H54 (cell line): Measurements from ENCODE around the gene EME1.
A peak's percentile ranks its signal among the peaks of the same experiment; 100 is the strongest.

ENCODE experiments used
- DNase-seq: peaks from one replicate; pipeline ENCODE4 v3.0.0; 2011; ENCODE audit warnings: low spot score, mixed read lengths; ENCODE audit not compliant: insufficient read length
- FAIRE-seq: peaks from 3 replicates; lab custom pipeline; 2011; peaks lifted over from hg19 to GRCh38; lab: Jason Lieb, UNC
- POLR2A ChIP-seq: IDR thresholded peaks from 2 replicates; pipeline ENCODE4 v1.6.1; 2011; ENCODE audit warnings: low read depth, mild to moderate bottlenecking, low read length

Gene EME1

DNA sequence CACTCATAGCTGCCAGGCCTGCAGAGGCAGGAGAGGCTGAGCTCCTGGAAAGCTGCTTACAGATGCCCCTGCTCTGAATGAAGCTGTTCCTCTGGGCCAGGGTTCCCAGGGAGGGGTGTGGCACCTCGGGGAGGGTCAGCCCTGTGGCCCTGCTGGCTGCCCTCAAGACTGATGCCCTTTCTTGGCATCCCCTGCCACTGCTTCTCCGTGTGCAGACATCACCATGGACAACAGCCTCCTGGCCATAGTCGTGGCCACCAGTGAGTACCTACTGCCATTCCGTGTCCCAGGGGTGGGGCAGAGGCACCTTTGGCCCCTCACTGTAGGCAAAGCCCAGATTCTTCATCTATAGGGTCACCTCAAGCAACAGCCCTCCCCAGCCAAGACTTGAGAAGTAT, 9.0 kb upstream of the EME1 start:
- FAIRE-seq (no peak), DNase-seq (no peak)
- no peak for TF ChIP-seq POLR2A

DNA sequence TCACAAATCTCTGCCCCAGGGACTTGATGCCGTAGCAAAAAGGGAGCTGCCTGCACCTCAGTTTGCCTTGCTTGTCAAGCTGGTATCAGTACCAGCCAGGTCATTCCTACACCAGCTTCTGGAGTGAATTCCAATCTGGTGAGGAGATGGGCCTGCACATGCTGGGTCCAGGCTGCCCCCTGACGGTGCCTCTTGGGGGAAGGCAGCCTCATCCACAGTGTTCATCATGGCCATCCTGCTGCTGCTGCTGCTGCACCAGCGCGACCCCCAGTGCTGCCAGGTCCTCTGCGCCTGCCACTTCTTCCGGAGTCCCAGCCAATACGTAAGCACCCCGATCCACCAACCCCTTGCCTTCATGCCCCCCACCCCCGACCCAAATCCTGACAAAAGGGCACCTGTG, 8.3 kb upstream of the EME1 start:
- peak; percentile 63 for DNase-seq
- no peak for TF ChIP-seq POLR2A
- FAIRE-seq: no peak

DNA sequence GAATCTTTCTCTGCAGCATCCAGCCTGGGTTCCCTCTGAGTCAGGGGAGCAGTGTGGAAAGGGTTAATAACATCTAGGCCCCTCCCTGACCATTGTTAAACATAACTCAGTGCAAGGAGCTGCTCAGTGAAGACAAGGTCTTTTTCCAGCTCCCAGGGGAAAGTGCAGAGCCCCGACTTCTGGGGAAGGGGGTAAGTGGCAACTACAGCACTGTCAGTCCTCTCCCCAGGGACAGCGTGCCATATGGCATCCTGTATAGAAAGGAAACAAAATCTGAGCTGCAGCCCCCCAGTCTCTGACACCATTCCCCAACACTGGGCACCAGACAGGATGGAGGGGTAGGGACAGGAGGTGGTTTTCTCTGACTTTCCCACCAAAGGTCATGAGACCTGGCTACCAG, 7.9 kb upstream of the EME1 start:
- no peak for TF ChIP-seq POLR2A
- FAIRE-seq (no peak), DNase-seq (no peak)

DNA sequence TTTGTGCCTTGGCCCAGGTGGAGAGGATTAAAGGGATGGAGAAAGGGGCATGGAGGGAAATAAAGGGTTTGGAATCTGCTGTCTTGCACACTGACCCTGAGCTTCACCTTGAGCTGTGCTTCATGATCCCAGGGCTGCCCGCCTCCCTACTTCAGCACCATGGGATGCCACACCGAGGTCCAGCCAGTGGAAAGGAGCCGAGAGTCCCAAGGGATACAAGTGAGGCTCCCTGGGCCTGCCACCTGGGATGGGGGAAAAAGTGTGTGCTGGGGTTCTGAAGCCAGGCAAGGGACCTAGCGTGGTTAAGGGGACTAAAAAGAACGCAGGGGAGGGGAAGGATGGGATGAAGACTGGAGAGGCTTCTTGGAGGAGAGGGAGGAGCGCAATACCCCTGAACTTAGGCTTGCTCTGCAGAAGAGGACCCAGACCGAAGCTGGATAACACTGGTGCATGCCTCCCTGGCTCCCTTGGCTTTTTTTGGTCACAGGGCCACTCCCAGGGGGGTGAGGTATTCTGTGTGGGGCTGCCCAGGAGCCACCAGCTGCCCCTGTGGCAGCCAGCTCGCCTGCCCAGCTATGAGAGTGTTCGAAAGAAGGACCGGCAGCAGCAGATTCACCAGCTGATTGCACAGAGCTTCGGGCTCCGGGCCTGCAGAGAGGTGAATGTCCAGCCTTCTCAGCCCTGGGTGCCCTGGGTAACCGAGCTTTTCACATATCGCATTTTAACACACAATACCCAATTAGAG, 7.2 kb upstream of the EME1 start:
- FAIRE-seq: no peak
- no peak for TF ChIP-seq POLR2A

DNA sequence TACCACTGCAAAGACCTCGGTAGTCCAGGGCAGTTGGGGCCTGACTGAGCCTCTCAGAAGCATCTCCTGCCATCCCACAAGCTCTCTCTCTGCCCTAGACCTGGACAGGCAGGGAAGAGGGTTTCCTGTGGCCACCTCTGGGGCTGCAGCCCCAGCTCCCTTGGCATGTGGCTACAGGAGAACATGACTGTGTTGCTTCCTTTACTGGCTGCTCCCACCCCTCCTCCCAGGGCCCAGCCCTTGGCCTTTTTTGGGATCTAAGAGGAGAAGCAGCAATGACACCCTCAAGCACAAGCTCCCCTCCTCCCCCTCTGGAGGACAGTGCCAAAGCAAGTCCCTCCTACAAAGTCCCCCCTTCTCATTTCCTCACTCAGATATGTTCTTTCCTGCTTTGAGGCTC, 5.6 kb upstream of the EME1 start:
- no peak for TF ChIP-seq POLR2A
- no peak for FAIRE-seq
- no peak for DNase-seq

More for the DNA sequence above, 7.2 kb upstream of the EME1 start:
- no peak for DNase-seq

DNA sequence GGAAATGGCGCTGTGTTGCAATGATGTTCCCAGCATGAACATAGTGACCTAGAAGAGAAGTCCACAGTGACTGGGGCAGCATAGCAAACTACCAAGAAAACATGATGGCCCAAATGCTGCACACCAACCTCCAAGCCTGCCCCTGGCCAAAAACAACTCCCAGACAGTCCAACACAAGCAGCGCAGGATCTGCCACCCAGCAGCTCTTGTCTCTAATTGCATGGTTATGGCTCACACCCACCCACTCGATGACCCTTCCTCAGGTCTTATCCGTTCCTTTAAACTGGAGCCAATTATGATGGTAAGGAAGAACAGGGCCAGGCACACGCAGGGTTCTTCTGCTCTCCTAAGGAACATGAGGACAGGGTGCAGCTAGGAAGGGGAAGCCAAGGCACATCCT, 3.0 kb upstream of the EME1 start:
- TF ChIP-seq POLR2A: no peak
- FAIRE-seq (no peak), DNase-seq (no peak)

DNA sequence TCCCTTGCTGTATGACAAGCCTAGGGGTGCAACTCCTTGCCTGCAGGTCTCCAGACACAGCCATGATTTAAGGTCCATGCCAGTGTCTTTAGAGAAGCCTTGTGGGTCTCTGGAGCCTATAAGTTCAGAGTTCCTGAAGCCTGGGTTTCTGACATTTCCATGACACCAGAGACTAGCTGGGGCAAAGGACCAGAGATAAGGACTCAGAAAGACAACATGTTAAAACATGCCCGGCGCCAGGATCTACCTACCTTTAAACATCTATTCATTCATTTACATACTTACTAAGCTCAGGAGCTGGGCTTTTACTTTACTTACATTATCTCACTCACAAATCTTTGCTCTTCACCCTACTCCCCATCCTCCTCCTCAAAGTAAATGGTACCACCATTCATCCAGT, 1.5 kb upstream of the EME1 start:
- FAIRE-seq (no peak), DNase-seq (no peak)
- no peak for TF ChIP-seq POLR2A

DNA sequence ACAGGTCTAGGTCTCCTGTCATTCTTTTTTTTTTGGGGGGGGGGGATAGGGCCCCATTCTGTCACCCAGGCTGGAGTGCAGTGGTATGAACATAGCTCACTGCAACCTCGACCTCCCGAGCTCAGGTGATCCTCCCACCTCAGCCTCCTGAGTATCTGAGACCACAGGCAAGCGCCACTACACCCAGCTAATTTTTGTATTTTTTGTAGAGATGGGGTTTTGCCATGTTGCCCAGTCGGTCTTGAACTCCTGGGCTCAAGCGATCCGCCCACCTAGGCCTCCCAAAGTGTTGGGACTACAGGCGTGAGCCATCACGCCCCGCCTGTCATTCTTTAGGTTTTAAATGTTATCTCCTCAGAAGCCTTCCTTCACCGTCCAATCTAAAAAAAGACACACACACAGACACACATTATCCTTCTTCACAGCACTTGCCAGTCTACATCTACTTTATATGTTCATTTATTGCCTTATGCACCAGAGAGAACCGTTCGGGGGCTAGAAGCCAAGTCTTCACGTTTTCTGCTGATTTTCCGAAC, 739 bp upstream of the EME1 start:
- no peak for FAIRE-seq
- no peak for TF ChIP-seq POLR2A
- DNase-seq: no peak

DNA sequence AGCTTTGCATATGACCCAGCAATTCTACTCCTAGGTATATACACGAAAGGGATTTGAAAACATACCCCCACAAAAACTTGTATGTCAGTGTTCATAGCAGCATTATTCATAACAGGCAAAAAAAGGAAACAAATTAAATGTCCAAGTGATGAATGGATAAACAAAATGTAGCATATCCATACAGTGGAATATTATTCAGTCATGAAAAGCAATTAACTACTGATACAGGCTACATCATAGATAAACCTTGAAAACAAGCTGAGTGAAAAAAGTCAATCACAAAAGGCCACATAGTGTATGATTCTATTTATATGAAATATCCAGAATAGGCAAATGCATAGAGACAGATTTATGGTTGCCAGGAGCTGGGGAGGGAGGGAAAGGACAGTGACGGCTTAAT, 676 bp downstream of the EME1 start:
- DNase-seq: no peak
- FAIRE-seq: no peak
- no peak for TF ChIP-seq POLR2A

DNA sequence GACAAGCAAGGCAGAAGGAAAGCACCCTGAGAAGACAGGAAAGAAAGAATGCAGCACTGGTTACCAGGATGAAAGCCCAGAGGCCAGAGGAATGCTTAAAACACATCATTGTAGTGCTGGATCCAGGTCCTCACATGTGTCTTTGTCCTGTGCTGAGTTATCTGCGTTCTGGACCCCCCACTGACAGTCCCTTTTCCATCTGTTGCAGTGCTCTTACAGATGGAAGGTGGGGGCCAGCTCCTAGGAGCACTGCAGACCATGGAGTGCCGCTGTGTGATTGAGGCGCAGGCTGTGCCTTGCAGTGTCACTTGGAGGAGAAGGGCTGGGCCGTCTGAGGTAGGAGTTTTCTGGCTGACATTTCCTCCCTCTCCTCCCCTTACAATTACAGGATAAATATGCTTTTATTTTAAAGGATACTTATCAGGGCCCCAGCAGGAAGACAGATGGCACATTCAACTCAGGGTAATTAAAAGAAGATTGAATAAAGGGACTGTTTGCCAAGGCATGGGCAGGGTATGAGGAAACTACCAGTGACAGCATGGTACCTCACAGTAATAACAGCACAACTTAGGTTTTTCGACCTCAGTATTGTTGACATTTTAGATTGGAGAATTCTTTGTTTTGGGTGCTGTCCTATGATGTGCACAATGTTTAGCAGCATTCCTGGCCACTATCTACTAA, 3.0 kb downstream of the EME1 start:
- DNase-seq: no peak
- no peak for TF ChIP-seq POLR2A
- FAIRE-seq: no peak

DNA sequence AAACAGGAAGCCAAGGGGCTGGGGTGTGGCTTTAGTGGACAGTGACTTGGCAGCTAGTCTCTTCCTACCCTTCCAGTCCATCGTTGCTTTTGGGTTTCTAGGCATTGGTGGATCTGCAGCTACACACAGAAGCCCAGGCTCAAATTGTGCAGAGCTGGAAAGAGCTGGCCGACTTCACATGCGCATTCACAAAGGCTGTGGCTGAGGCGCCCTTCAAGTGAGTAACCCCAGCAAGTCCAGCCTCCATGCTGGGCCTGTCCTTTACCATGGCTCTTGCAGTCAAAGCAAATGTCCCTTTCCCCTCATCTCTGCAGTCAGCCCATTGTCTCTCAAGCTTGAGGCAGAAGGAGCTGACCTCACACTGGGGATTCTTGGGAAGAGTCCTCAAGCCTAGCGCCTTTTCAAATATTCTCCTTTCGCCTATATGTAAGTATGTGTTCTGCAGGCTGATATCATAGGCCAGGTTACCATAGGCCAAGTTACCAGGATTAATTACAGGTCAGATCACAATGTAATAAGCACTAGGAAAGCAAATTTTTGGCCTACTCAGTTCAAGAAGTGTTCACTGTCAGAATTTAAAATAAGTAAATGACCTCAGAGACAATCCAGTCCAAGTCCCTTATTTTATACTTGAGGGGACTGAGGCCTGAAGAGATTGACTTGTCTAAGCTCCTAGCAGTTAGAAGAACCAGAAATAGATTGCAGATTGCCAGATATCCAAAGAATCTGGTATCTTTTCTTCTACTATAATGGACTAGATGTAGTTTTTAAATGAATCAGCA, 6.5 kb downstream of the EME1 start:
- DNase-seq (no peak), FAIRE-seq (no peak)
- TF ChIP-seq POLR2A: no peak

DNA sequence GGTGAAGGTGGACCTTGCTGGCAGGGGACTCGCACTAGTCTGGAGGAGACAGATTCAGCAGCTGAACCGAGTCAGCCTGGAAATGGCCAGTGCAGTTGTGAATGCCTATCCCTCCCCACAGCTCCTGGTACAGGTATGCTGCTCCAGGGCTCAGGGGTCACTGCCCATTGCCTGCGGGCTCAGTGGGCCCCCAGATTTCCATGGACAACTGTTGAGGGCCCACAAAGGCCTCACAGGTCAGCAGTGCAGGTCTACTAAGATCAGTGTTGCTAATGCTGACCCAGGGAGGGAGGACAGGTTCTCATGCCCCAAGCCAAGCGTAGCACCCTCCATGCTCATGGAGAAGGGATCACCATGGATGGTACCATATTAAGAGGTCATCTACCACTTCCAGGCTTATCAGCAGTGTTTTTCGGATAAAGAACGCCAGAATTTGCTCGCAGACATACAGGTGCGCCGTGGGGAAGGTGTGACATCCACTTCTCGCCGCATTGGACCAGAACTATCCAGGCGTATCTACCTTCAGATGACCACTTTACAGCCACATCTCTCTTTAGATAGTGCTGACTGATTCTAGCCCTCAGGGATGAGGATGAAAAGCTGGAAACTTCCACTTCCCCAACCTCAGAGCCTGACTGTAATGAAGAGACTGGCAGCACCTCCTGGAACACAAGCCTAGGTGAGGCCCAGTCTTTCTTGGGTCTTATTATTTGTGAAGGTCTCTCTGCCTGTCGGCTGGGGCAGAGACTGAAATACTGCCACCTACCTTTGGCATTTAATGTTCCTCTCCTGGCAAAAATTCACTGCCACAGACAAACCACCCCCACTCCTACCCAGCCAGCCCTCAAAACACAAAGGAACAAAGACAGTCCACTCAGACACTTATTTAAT, 7.6 kb downstream of the EME1 start:
- FAIRE-seq (no peak), DNase-seq (no peak)
- no peak for TF ChIP-seq POLR2A

DNA sequence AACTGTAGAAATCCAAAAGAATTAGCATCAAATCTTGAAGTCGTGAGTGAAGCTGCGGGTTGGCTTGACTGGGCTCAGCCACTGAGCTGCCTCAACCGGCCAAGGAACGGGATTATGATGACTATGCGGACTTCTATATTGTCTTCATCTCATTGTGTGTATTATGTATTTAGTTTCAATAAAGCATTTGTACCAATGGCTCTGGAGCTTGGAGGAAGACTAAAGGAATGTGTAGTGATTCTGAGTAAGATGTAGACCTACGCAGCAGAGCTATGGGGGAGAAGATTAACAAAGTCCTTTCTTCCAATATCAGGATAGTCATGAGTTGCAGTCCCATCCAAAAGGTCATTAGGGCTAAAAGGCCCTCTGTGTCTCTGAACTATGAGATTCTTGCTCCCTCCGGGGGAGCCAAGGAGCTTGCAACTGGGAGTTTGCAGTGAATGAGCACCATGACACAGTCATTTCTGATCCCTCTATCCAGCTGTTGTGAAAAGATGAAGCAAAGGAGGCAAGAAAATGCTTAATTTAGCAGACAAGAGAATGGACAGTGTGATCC, 8.3 kb downstream of the EME1 start:
- DNase-seq: no peak
- TF ChIP-seq POLR2A: no peak
- no peak for FAIRE-seq
